Testis (tissue), 3 donors: ENCODE results near the gene PDXDC1. TPM values are rescaled to one million over a fixed set of nuclear protein-coding genes. Genes with fewer than 3 reads are reported as not detected.
"Not testable (repeated sequence)": the region's sequence is repeated elsewhere in the genome, so short reads cannot be mapped to it uniquely, and the experiment has no call there.

Source experiments
- DNase-seq: peaks from one replicate; pipeline ENCODE4 v3.0.0-alpha.2; 2019
- H3K27ac ChIP-seq, 2 donors: fragments of 200-600 bp; sonication (generic); one replicate each; pipeline ENCODE4 v1.5.1; 2019
- H3K27me3 ChIP-seq: fragments of 200-600 bp; sonication (generic); one replicate; pipeline ENCODE4 v1.5.1; 2019
- H3K36me3 ChIP-seq: fragments of 200-600 bp; sonication (generic); one replicate; pipeline ENCODE4 v1.5.1; 2017; ENCODE audit warnings: low read depth; ENCODE audit errors: missing control alignments
- H3K4me1 ChIP-seq: fragments of 200-600 bp; sonication (generic); one replicate; pipeline ENCODE4 v1.5.1; 2019
- H3K4me3 ChIP-seq, 2 donors: fragments of 200-600 bp; sonication (generic); one replicate each; pipeline ENCODE4 v1.5.1; 2017 to 2019
- H3K9me3 ChIP-seq: fragments of 200-600 bp; sonication (generic); one replicate; pipeline ENCODE4 v1.5.1; 2017
- POLR2A ChIP-seq: fragments of 450-650 bp; IDR thresholded peaks from one replicate; pipeline ENCODE4 v1.6.1; 2017; ENCODE audit warnings: antibody characterized with exemption, mild to moderate bottlenecking, moderate library complexity
- WGBS, 2 donors: methylation state at CpG; one replicate each; pipeline ENCODE4 v1.1.5; 2018; 5-methylcytosine and 5-hydroxymethylcytosine counted together
- intact Hi-C: fragments of 100-400 bp; cut with DNase I; formaldehyde crosslinking; loops from one replicate; pipeline ENCODE4 v1.15.1; 2023; ENCODE audit warnings: low total_unique reads
- polyA plus RNA-seq: library from polyadenylated mRNA; stranded (reverse); fragments of 350-450 nt; fragmentation: Illumina TruSeq; extraction: RNeasy Lipid Tissue Mini Kit (QIAGEN cat#74804); gene quantifications from one replicate; pipeline ENCODE4 v1.2.3, GENCODE V29; 2014; ENCODE audit warnings: low read depth, low replicate concordance; ENCODE audit not compliant: insufficient read depth
- total RNA-seq, 2 donors: library from RNA; depleted of rRNA; stranded (reverse); fragments of >200 nt; gene quantifications; one replicate each; pipeline ENCODE4 v1.2.3, GENCODE V29; 2016
- TF ChIP-seq, protein P1 (sequence below), 3 experiments: fragments of 450-650 bp in 2 of 3; fragments of 200-600 bp in 1 of 3; sonication (generic) in 1 of 3; IDR thresholded peaks; one replicate each; pipeline ENCODE4 v1.5.1; 2016 to 2019; ENCODE audit warnings: antibody characterized with exemption in 3 of 3, mild to moderate bottlenecking in 2 of 3, moderate library complexity in 1 of 3

Gene PDXDC1
- total and polyA plus RNA-seq, 3 donors from 2014 or later = 171 to 257 (median 247) TPM

DNA sequence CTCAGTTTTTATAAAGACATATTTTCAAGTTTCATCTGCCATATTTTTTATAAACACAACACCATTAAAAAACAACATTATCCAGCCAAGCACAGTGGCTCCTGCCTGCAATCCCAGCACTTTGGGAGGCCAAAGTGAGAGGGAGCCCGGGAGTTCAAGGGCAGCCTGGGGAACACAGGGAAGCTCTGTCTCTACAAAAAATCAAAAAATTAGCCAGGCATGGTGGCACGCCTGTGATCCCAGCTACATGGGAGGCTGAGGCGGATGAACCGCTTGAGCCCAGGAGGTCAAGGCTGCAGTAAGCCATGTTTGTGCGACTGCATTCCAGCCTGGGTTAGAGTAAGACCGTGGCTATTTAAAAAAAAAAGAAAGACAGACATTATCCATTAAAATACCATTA is 98.3 kb downstream of the PDXDC1 start:
- intact Hi-C loops = no loop called here
- H3K4me3 ChIP-seq = no peak overlapping the region
- no peaks in the 10 kb centered on the region for H3K27me3 ChIP-seq
- peaks cover 7% of the 10 kb centered on the region for H3K4me1 ChIP-seq
- H3K27ac ChIP-seq = no peak overlapping the region
- no peak for TF ChIP-seq POLR2A
- TF ChIP-seq, protein P1, sequence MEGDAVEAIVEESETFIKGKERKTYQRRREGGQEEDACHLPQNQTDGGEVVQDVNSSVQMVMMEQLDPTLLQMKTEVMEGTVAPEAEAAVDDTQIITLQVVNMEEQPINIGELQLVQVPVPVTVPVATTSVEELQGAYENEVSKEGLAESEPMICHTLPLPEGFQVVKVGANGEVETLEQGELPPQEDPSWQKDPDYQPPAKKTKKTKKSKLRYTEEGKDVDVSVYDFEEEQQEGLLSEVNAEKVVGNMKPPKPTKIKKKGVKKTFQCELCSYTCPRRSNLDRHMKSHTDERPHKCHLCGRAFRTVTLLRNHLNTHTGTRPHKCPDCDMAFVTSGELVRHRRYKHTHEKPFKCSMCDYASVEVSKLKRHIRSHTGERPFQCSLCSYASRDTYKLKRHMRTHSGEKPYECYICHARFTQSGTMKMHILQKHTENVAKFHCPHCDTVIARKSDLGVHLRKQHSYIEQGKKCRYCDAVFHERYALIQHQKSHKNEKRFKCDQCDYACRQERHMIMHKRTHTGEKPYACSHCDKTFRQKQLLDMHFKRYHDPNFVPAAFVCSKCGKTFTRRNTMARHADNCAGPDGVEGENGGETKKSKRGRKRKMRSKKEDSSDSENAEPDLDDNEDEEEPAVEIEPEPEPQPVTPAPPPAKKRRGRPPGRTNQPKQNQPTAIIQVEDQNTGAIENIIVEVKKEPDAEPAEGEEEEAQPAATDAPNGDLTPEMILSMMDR (IDR thresholded peaks at IDR 0.05) = no peak
- no peak for DNase-seq
- H3K9me3 ChIP-seq = no peaks in the 10 kb centered on the region
- no peaks in the 10 kb centered on the region for H3K36me3 ChIP-seq
- WGBS, 2 donors = 40 to 65% methylated on average over 6 of the region's 6 CpGs

GRCh38 chr16:15076161-15076560 is 101.3 kb downstream of the PDXDC1 start:
- 78 to 79% methylated on average over 2 of the region's 2 CpGs for WGBS, 2 donors

DNA sequence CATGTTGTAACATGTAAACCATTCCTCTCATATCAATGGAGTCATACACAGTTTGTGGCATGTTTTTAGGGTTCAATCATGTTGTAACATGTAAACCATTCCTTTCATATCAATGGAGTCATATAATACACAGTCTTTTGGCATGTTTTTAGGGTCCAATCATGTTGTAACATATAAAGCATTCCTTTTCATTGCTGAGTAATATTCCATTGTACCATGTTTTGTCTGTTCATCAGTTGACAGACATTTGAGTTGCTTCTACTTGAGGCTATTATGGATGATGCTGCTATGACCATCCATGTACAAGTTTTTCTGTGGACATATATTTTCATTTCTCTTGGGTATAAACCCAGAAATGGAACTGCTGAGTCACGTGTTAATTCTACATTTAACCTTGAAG is 106.1 kb downstream of the PDXDC1 start:
- intact Hi-C loops, H3K4me3 ChIP-seq, H3K27ac ChIP-seq, DNase-seq, H3K4me1 ChIP-seq, H3K36me3 ChIP-seq, H3K27me3 ChIP-seq, H3K9me3 ChIP-seq: not testable (repeated sequence)
- WGBS, 2 donors = 35 to 93% methylated on average over 1 of the region's 1 CpG

More at GRCh38 chr16:15076161-15076560, 101.3 kb downstream of the PDXDC1 start:
- DNase-seq, H3K9me3 ChIP-seq, H3K36me3 ChIP-seq, H3K27ac ChIP-seq, H3K4me3 ChIP-seq, H3K27me3 ChIP-seq, intact Hi-C loops, H3K4me1 ChIP-seq: not testable (repeated sequence)

GRCh38 chr16:15082788-15083187 is 108.0 kb downstream of the PDXDC1 start:
- WGBS, 2 donors = 80 to 85% methylated on average over 3 of the region's 3 CpGs
- intact Hi-C loops, H3K9me3 ChIP-seq, H3K4me1 ChIP-seq, H3K36me3 ChIP-seq, H3K27me3 ChIP-seq, H3K4me3 ChIP-seq, DNase-seq, H3K27ac ChIP-seq: not testable (repeated sequence)

GRCh38 chr16:15090663-15091269 is 115.9 kb downstream of the PDXDC1 start:
- DNase-seq, intact Hi-C loops, H3K9me3 ChIP-seq, H3K4me3 ChIP-seq, H3K27ac ChIP-seq, H3K27me3 ChIP-seq, H3K36me3 ChIP-seq: not testable (repeated sequence)
- peaks cover 11% of the 10 kb centered on the region for H3K4me1 ChIP-seq
- WGBS, 2 donors = 70 to 78% methylated on average over 1 of the region's 1 CpG

DNA sequence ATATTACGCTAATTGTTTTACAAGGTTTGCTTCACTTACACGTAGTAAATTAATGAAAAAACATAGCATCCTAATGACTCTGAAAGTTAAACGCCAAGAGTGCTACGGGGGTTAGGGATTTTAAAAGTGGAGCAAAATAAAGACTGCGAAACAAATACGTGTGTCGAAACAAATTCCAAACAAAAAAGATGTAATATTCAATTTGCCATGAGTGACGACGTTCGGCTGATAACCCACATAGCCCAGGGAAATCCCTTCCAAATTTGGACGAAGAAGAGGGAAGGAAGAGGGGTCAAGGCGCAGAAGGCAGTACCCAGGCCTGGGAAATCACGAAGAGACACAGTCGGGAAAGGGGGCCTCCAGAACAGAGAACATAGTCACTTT is 118.7 kb downstream of the PDXDC1 start:
- Histone ChIP-seq H3K4me1 (peaks cover 11% of the 10 kb centered on the region), H3K27ac (peak overlapping the region; percentile 57 to 72), H3K4me3 (peak overlapping the region; percentile 61)
- H3K27me3 ChIP-seq, H3K9me3 ChIP-seq, DNase-seq, H3K36me3 ChIP-seq, intact Hi-C loops: not testable (repeated sequence)
- 6% methylated on average over 14 of the region's 14 CpGs for WGBS, 2 donors

- peak within 1 kb of the TSS; percentile 57 to 72 for H3K27ac ChIP-seq
- 1 to 12% methylated on average over 10 to 56 of the region's 56 CpGs for WGBS, 2 donors
- intact Hi-C loops, H3K9me3 ChIP-seq, H3K36me3 ChIP-seq, H3K27me3 ChIP-seq: not testable (repeated sequence)
- peak within 1 kb of the TSS; percentile 61 for H3K4me3 ChIP-seq
- peak; percentile 96 for DNase-seq
- TF ChIP-seq POLR2A = peak; percentile 30
- TF ChIP-seq, protein P1 (IDR thresholded peaks at IDR 0.05) = peak in 1 of 3 experiments; percentile 1
- H3K4me1 ChIP-seq = peaks cover 11% of the 10 kb centered on the region
Observed at GRCh38 chr16:15093955-15094827, 119.4 kb downstream of the PDXDC1 start, which contains the start of gene RRN3. Gene RRN3 (minus strand): TSS chr16:15094272. CDS start chr16:15094233, 39 bp downstream.

DNA sequence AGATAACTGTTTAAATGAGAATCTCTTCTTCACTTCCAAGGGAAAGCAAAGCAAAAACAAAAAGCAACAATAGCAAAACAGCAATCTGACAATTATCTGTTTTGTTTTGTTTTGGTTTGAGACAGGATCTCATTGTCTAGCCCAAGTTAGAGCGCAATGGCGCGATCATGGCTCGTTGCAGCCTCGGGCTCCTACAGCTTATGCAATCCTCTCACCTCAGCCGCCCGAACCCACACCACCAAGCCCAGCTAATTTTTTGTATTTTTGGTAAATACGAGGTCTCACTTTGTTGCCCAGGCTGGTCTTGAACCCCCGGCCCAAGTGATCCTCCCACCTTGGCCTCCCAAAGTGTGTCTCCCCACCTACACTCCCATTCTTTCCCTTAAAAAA is 121.8 kb downstream of the PDXDC1 start:
- DNase-seq, H3K4me3 ChIP-seq, H3K36me3 ChIP-seq, H3K27me3 ChIP-seq, intact Hi-C loops, H3K27ac ChIP-seq, H3K9me3 ChIP-seq: not testable (repeated sequence)
- peaks cover 11% of the 10 kb centered on the region for H3K4me1 ChIP-seq
- whole genome bisulfite sequencing, 2 donors = 86 to 89% methylated on average over 8 to 9 of the region's 9 CpGs

- H3K4me3 ChIP-seq, H3K27me3 ChIP-seq, H3K4me1 ChIP-seq, intact Hi-C loops, H3K36me3 ChIP-seq, H3K9me3 ChIP-seq, H3K27ac ChIP-seq, DNase-seq: not testable (repeated sequence)
- WGBS, 2 donors = 64 to 67% methylated on average over 2 of the region's 2 CpGs
Observed at GRCh38 chr16:15099366-15099909, 124.6 kb downstream of the PDXDC1 start.
